Smooth muscle cell (in vitro differentiated cells): ENCODE measurements around the gene CISH. TPM values are rescaled to one million over a fixed set of nuclear protein-coding genes. Genes with fewer than 3 reads are reported as not detected.

ENCODE experiments used
- DNase-seq: peaks from one replicate; lab custom pipeline; 2025; ENCODE audit not compliant: unreplicated experiment; lab: John Stamatoyannopoulos, UW
- H2AFZ ChIP-seq: fragments of 200-600 bp; sonication (generic); 2 replicates; pipeline ENCODE4 v1.6.0; 2016; ENCODE audit warnings: antibody characterized with exemption, low read depth, mild to moderate bottlenecking
- H3F3A ChIP-seq: fragments of 200-600 bp; sonication (generic); 2 replicates; pipeline ENCODE4 v1.6.0; 2017; ENCODE audit warnings: antibody characterized with exemption, low read depth
- H3K27ac ChIP-seq: fragments of 200-600 bp; sonication (generic); 2 replicates; pipeline ENCODE4 v1.5.1; 2016; ENCODE audit warnings: low read depth, mild to moderate bottlenecking
- H3K27me3 ChIP-seq: fragments of 200-600 bp; sonication (generic); 2 replicates; pipeline ENCODE4 v1.6.1; 2016; ENCODE audit warnings: low read depth, mild to moderate bottlenecking
- H3K36me3 ChIP-seq: fragments of 200-600 bp; sonication (generic); 2 replicates; pipeline ENCODE4 v1.5.1; 2016; ENCODE audit warnings: low read depth
- H3K4me1 ChIP-seq: fragments of 200-600 bp; sonication (generic); 2 replicates; pipeline ENCODE4 v1.5.1; 2016; ENCODE audit warnings: low read depth
- H3K4me2 ChIP-seq: fragments of 200-600 bp; sonication (generic); 2 replicates; pipeline ENCODE4 v1.6.0; 2016; ENCODE audit warnings: mild to moderate bottlenecking
- H3K4me3 ChIP-seq: fragments of 200-600 bp; sonication (generic); 2 replicates; pipeline ENCODE4 v1.5.1; 2016; ENCODE audit warnings: mild to moderate bottlenecking
- H3K79me2 ChIP-seq: fragments of 200-600 bp; sonication (generic); 2 replicates; pipeline ENCODE4 v1.6.0; 2016; ENCODE audit warnings: low read depth, mild to moderate bottlenecking
- H3K9ac ChIP-seq: fragments of 200-600 bp; sonication (generic); 2 replicates; pipeline ENCODE4 v1.6.0; 2016; ENCODE audit warnings: low read depth
- H3K9me3 ChIP-seq: fragments of 200-600 bp; sonication (generic); replicated peaks from 2 replicates; pipeline ENCODE4 v1.5.1; 2016; ENCODE audit warnings: low read depth
- H4K20me1 ChIP-seq: fragments of 200-600 bp; sonication (generic); 2 replicates; pipeline ENCODE4 v1.6.0; 2016; ENCODE audit warnings: low read depth
- whole genome bisulfite sequencing: methylation state at CpG from one replicate; pipeline ENCODE4 v1.1.7; 2016; ENCODE audit warnings: low lambda C conversion rate; 5-methylcytosine and 5-hydroxymethylcytosine counted together
- polyA plus RNA-seq: library from polyadenylated mRNA; unstranded; fragments of >200 nt; fragmentation: Nextera tagmentation; extraction: Ambion mirVana; gene quantifications from 2 replicates; pipeline ENCODE4 v1.2.1, GENCODE V29; 2016
- total RNA-seq: library from RNA; depleted of rRNA; stranded (reverse); fragments of >200 nt; gene quantifications from 2 replicates; pipeline ENCODE4 v1.2.3, GENCODE V29; 2014
- TF ChIP-seq, protein P1 (sequence below): fragments of 200-600 bp; sonication (generic); IDR thresholded peaks from 2 replicates; pipeline ENCODE4 v1.5.1; 2017; ENCODE audit warnings: borderline replicate concordance, mild to moderate bottlenecking, antibody characterized with exemption; ENCODE audit not compliant: insufficient read depth, poor library complexity, severe bottlenecking

CISH gene, protein sequence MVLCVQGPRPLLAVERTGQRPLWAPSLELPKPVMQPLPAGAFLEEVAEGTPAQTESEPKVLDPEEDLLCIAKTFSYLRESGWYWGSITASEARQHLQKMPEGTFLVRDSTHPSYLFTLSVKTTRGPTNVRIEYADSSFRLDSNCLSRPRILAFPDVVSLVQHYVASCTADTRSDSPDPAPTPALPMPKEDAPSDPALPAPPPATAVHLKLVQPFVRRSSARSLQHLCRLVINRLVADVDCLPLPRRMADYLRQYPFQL
- total RNA-seq (1.8 and 3.0 TPM in 2 replicates), polyA plus RNA-seq (12.4 and 15.9 TPM in 2 replicates)

DNA sequence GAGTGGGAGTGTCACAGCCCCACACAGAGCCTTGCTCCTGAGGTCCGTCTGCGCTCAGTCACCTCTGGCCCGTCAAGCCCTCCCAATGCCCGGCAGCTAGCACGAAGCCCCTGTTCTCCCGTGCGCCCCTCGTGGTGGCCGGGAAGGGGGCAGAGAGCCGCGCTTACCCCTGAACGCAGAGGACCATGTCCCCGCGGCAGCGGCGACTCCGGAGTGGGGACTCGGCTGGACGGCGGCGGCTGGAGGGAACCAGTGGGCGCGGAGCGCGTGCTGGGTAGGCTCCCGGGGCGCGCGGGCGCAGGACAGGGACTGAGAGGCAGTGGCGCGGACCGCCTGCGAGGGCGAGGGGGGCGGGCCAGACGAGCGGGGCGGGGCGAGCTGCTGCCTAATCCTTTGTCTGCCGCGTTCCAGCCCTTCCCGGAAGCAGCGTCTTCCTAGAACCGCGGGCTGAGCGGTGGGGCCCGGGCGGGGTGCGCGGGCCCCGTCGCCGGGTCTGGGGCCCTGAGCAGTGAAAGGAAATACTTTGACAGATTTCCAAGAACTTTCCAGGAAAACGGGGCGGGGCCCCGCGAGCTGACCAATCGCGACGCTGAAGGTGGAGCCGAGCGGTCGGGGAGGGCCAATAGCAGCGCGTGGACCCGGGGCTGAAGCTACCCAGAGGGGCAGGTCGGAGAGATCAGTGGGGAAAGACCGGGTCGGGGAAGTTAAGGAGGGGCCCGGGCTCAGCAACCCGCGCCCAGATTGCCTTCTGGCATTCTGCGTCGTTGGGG, at the start of gene CISH:
CISH (minus strand) TSS at position 311 of the 770 bp plus-strand sequence; CDS start at position 187, 124 bp downstream.
- 1% methylated on average over 49 of the region's 75 CpGs for WGBS
- Histone ChIP-seq H3K9ac (peak within 1 kb of the TSS; percentile 67), H3K36me3 (no peaks in the 10 kb centered on the region), H3K27ac (peak within 1 kb of the TSS; percentile 15), H3K27me3 (no peaks in the 10 kb centered on the region), H3K79me2 (peaks cover 14% of the 10 kb centered on the region), H3K9me3 (no peaks in the 10 kb centered on the region), H2AFZ (peak within 1 kb of the TSS; percentile 34), H3K4me3 (peak within 1 kb of the TSS; percentile 67), H3K4me1 (no peaks in the 10 kb centered on the region), H3F3A (peaks cover 3% of the 10 kb centered on the region), H3K4me2 (peak within 1 kb of the TSS; percentile 93), H4K20me1 (peaks cover 9% of the 10 kb centered on the region)
- DNase-seq, result peak; percentile 100
- TF ChIP-seq, protein P1, sequence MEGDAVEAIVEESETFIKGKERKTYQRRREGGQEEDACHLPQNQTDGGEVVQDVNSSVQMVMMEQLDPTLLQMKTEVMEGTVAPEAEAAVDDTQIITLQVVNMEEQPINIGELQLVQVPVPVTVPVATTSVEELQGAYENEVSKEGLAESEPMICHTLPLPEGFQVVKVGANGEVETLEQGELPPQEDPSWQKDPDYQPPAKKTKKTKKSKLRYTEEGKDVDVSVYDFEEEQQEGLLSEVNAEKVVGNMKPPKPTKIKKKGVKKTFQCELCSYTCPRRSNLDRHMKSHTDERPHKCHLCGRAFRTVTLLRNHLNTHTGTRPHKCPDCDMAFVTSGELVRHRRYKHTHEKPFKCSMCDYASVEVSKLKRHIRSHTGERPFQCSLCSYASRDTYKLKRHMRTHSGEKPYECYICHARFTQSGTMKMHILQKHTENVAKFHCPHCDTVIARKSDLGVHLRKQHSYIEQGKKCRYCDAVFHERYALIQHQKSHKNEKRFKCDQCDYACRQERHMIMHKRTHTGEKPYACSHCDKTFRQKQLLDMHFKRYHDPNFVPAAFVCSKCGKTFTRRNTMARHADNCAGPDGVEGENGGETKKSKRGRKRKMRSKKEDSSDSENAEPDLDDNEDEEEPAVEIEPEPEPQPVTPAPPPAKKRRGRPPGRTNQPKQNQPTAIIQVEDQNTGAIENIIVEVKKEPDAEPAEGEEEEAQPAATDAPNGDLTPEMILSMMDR, result peak; percentile 39

DNA sequence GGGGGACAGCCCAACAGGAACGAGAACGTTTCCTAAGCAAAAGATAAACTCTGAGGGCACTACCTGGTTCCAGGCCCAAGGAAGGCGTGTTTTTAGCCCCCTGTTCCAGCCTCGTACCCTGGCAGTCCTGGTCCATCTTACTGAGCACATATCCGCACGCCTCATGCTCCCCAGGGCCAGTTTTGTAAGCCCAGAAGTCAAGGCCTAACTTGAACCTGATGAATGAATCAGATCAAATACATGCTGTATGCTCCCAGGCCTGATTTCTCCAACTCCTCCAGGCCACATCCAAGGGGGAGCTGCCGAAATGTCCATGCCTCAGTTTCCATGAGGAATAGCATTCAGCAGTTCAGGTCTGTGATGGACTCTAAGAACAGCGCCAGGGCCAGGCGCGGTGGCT, 48.8 kb upstream of the CISH start:
- TF ChIP-seq, protein P1, result no peak
- H3K9ac ChIP-seq, result no peak overlapping the region
- no peaks in the 10 kb centered on the region for H3K36me3 ChIP-seq
- H3F3A ChIP-seq, result no peaks in the 10 kb centered on the region
- no peaks in the 10 kb centered on the region for H3K4me1 ChIP-seq
- no peak for DNase-seq
- no peaks in the 10 kb centered on the region for H4K20me1 ChIP-seq
- H3K79me2 ChIP-seq, result no peaks in the 10 kb centered on the region
- H3K9me3 ChIP-seq, result no peaks in the 10 kb centered on the region
- 92% methylated on average over 10 of the region's 10 CpGs for WGBS
- H3K4me3 ChIP-seq, result no peak overlapping the region
- no peak overlapping the region for H3K4me2 ChIP-seq
- no peak overlapping the region for H3K27ac ChIP-seq
- H3K27me3 ChIP-seq, result no peaks in the 10 kb centered on the region
- no peak overlapping the region for H2AFZ ChIP-seq

DNA sequence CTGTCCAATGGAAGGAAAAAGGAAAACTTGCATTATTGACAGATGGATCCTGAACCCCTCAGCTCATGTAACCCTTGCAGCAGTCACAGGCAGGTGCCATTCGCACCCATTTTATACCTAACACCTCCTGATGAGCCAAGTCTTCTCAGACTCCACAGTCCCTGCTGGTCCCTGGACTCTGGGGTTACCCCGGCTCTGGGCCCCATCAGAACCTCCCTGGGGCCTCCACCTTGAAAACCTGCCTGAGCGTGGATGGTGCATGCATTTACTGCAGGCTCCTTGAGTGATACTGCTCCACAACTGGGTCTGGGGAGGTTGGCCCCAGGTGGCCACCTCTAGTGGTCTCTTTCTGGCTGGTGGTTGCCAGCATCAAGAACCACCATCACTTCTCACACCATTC, 47.3 kb upstream of the CISH start:
- DNase-seq, result no peak
- no peak overlapping the region for H3K4me3 ChIP-seq
- H3K27ac ChIP-seq, result no peak overlapping the region
- H3K36me3 ChIP-seq, result no peaks in the 10 kb centered on the region
- WGBS, result 98% methylated on average over 3 of the region's 3 CpGs
- no peaks in the 10 kb centered on the region for H3K27me3 ChIP-seq
- H3K9me3 ChIP-seq, result no peaks in the 10 kb centered on the region
- no peaks in the 10 kb centered on the region for H3F3A ChIP-seq
- no peaks in the 10 kb centered on the region for H3K79me2 ChIP-seq
- no peaks in the 10 kb centered on the region for H4K20me1 ChIP-seq
- H3K9ac ChIP-seq, result no peak overlapping the region
- no peaks in the 10 kb centered on the region for H3K4me1 ChIP-seq
- no peak overlapping the region for H2AFZ ChIP-seq
- H3K4me2 ChIP-seq, result no peak overlapping the region
- TF ChIP-seq, protein P1, result no peak
